MM.1S (cell line): Measurements from ENCODE around the gene HPGDS.

Experiments used
- CTCF ChIP-seq: fragments of 300-600 bp; sonication (generic); IDR thresholded peaks from 2 replicates; pipeline ENCODE4 v1.5.1; 2016; ENCODE audit warnings: antibody characterized with exemption, low read length, mixed read lengths
- EZH2 ChIP-seq: fragments of 300-600 bp; sonication (generic); optimal IDR thresholded peaks from 2 replicates; pipeline ENCODE3; 2017; ENCODE audit warnings: low read depth, mild to moderate bottlenecking, antibody characterized with exemption, low read length, mixed read lengths
- EZH2phosphoT487 ChIP-seq: fragments of 300-600 bp; sonication (generic); IDR thresholded peaks from 2 replicates; pipeline ENCODE4 v1.6.1; 2018; ENCODE audit warnings: antibody characterized with exemption, low read length

DNA sequence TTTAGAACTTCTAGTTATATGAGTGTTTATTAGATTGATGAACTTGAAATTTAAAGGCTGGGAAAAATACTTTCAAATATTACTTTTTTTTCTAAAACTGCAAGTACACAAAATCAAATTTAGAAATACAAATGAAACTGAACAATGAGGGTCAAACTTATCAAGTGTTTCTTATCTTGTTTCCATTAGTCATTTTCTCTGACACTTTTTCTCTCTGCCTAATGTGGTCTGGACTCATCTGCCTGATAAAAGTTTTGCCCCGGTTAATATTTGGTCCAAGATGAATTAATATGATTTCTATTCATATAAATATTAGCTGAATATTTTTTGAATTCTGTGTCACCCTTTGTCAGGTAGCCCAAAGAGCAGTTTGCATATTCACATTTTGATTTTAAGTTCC is 8.7 kb upstream of the HPGDS start:
- TF ChIP-seq CTCF (no peak), EZH2phosphoT487 (no peak), EZH2 (no peak)
